Stimulated activated CD4-positive, alpha-beta T cell treated with anti-CD3 and anti-CD28 coated beads, Interleukin-4, amount 100 ng/mL, for 48 hours (primary cell): Measurements from ENCODE around the gene FNBP1L.

Source experiments
- DNase-seq, 2 donors: peaks; one replicate each; pipeline ENCODE4 v3.0.0-alpha.2; 2020; ENCODE audit warnings: low read depth in 2 of 2

FNBP1L gene

DNA sequence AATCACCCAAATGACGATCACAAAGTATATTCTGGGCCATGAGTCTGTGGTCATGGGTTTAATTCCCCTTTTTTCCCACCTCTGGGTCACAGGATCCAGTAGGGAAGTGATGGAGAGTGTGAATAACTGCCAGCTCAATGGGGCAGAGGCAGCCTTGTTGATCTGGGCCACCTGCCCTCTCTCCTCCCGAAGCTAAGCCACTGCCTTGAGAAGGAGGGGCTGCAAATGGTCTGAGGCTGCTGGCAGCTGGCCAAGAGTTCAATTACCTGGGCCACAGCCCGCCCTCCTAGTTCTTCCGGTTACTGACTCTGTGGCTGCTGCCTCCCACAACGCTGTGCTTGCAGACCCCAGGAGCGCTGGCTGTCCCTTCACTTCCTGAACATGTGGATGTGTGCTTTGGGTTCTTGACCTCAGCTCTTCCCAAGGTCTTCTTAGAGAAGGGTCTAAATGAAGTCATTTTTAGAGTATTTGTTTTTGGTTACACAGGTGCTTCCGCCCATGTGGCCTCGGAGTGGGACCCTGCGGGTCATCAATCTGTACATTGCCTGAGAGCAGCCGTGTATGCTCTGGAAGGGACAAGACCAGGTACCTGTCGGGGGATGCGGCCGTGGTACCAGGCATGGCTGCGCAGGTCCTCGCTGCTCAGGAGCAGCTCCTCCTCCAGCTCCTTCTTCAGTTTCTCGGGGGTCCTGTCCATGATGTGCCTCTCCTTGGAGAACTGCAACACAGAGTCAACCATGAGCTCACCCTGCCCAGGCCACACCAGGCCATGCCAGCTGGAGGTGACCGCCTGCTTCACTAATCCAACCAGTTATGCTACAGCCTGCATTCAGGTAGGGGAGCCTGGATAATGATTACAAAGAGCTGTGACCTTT lies 144.0 kb downstream of the FNBP1L start:
- no peak for DNase-seq

DNA sequence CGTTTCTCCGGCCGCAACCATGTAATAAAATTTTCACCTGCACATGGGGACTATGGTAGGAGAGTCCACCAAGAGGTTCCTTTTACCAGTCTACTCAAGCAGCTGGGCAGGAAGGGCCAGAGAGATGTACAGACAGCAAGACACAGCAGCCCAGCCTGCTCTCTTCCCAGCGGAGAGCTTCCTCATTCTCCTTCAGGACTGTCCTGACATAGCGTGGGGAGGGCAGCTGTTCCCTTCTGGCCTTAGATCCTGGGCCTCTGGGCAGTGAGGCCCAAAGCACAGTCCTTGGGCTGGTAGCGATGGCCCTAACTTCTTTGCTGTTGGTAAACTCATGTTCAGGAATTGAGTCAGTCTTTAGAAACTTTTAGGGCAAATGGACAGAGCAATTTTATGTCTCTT lies 144.6 kb downstream of the FNBP1L start:
- no peak for DNase-seq

DNA sequence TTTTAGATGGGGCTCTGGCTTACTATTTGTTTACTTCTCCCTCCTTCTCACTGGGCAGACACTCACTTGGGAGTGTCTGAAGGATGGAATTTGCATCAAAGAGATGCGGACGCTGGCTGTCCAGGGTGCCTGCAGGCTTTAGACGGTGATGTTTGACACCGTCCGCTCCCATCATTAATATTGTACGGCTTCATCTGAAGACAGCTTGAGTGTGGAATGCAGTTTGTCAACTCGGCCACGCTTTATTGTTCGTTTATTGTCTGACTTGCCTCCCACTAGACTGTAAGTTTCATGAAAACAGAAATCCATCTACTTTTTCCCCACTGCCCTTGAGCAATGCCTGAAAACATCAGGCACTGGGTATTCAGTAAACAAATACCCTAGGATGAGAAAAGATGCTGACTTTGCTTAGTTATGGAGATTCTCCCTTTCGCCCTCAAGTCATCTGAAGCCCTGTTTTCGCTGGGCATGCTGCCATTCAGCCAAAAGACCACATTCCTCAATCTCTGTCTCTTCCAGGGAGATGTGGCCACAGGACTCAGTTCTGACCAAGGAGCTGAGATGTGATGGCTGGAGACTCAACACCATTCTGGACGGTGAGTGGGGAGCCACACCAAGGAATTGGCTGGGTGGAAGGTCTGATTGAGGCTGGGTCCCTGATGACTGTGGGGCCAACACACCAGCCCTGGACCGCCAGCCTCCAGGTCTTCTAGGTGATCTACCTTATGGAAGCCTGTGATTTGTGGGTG lies 146.1 kb downstream of the FNBP1L start:
- DNase-seq = no peak

DNA sequence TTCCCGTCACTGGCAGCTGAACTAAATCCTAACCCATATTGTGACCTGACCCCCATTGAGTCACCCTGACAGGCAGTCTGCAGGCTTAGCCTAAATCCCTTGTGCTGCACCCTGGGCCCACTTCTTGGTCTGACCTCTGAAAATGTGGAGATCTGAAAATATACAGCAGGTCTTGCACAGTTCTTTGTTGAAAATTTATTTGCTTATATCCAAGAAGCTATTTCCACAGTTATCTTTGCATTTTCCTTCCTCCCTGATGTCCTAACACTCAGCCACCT lies 146.6 kb downstream of the FNBP1L start:
- no peak for DNase-seq

DNA sequence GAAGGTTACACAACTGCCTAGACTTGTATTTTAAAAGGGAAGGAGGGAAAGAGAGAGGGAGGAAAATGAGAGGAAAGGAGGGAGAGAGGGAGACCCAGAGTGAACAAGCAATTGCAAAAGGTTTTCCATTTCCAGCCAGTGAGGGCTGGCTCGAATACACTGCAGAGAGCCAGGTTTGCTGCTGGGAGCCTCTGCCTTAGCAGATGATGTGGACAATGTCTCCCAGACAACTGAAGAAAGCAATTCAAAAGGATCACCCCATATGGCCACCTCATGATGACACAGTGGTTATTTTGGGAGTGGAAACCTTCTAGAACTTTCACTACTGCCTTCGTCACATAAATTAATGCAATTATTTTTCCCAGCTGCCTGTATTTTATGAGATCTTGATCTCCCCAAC lies 147.3 kb downstream of the FNBP1L start:
- DNase-seq = no peak

DNA sequence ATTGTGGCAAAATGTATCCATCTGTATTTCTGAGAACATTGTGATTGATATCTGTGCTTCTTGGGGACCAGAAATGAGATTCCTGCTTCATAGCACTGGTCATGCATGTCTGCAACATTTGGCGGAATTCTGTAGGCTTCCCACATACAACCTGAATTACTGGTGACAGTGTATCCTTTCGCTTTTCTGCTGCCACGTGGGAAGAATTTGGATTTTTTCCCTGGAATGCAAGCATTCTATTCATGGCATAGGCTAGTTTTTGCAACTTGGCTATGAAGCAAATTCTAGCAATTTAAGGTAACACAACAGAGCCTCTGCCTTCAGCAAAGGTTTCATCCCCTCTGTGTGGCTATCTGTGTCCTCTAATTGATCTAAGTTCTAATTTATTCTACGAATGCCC lies 147.8 kb downstream of the FNBP1L start:
- DNase-seq = no peak

DNA sequence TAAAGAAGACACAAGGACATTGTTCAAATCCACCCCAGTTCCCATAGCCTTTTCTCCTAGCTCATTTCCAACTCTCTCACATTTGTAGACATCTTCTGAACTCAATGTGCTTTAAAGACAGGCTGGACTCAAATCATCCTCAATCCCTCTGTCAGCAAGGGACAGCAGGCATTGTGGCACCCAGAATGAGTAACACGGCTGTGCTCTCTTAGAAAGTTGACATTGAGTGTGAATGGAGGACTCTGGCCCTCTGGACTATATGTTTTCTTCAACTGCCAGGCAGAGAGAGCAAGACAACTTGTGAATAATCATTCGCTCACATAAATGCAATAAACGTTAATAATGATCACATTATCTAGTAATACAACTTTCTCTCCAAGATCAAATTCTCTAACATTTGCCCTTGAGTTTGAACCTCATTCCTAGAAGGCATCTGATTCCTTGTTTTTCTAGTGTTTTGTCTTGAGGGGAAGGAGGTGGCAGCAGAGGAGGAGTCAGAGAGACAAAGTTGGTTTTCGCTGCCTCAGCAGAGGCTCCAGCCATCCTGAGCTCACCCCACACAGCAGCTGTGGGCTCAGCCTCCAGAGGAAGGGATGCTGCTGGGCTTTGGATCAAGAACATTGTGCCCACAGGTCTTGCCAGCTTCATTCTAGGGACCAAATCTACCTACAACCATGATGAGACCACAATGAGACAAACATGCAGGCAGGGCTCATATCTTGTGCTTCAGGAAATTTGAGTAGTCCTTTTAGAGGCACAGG lies 148.6 kb downstream of the FNBP1L start:
- no peak for DNase-seq

DNA sequence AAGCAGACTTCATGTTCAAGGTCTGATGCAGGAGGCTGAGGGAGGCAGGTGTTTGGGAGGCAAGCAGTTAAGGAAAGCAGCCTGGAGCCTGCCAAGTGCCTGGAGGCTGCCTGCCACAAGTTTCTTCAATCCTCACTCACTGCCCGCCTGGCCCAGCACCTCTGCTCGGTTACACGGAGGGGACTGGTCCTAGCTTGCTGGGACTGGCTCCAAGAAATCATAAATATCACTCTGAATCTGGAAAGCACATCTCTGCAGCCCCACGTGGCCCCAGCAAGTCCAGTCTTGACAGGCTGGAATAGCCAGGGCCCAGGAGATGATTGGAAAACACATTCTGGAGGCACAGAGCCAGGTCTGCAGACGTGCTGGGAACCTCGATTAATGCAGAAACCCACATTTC lies 149.8 kb downstream of the FNBP1L start:
- DNase-seq = no peak

DNA sequence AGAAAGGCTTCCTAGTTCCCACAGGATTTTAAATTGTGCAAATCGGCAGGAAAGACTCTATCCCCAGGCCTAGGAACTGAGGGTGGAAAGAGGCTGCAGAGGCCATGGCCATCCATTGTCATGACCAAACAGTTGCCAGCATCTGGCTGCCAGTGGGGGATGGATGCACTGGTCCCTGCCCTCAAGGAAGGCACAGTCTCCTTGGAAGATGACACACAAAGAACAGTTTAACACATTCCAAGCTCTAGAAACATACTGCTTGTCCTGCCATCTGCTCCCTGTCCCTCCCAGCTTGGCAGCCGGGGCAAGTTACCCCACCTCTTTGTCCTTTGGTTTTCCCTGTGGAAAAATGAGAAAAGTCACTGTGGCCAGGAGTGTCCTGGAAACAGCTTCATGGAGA lies 150.5 kb downstream of the FNBP1L start:
- DNase-seq = no peak

DNA sequence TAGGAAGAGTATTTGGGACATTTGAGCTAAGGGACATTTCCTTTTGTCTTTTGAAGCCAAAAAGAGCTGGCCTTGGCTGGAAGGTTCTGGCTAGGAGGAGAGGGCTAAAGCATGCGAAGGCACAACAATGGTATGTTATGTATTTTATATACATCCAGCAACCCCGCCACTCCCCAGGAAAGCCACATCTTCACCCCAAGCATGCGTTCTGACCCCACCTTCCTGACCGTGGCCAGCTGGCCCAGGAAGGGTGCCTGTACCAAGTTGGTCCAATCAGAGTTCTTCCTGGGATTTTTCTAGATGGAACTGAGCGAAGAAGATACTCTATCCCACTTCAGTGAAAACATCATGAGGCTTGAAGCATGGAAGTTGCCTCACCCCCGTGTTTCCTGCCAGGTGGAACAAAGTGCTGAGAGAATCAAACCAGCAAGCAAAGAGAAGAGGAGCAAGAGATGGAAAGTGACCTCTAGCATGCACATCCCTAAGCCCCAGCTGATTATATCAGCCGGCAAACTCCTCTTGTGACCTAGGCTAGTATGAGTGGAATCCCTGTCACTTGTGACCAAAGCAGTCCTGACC lies 151.0 kb downstream of the FNBP1L start:
- DNase-seq = no peak

DNA sequence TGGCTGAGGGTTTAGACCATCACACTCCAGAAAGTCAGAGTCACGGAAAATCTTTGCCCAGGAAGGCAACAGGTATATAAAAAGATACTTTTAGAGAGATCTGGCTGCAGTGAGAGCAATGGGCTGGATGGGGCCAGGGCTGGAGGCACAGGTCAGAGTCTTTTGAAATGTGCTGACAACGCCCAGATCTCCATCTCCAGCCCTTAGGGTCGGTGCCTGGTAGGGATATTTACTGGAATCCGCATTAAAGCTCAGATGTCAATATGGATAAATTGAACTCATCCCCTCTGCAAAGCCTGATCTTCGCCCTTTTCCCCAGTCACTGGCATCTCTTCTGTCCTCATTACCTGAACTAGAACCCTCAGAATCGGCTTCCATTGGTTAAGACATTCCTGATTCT lies 151.6 kb downstream of the FNBP1L start:
- DNase-seq = no peak

DNA sequence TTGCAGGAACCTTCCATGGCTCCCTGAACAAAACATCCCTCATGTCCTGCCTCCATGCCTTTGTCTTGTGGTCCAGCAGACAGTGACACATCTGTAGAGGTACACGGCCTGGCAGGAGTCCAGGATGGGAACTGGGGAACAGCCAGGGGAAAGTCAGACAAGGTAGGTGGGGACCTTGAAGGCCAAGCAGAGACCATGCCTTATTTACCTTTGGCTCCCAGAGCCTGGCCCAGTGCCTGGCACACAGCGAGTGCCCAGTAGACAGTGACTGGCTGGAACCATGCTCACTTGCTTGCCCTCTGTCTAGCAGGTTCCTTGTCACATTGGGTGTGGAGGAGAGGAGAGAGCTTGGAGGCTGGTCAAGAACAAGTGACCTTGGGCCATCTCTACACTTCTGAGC lies 152.7 kb downstream of the FNBP1L start:
- no peak for DNase-seq

DNA sequence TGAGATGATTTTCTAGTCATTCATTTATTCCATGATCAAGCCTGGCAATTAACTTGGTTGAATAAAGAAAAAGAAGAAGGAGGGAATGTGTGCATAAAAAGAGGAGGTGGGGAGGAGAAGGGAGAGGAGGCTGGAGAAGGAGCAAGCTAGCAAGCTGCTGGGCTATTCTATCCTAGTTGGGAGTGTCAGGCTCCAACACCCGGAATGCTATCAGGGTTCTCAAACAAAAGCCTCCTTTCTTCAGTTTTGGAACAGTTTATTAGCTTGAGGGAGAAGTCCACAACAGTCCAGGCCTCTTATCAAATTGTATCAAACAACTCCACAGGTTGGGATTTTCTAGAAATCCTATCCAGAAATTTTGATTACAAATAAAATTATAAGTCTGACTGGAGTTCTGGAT lies 153.8 kb downstream of the FNBP1L start:
- no peak for DNase-seq

DNA sequence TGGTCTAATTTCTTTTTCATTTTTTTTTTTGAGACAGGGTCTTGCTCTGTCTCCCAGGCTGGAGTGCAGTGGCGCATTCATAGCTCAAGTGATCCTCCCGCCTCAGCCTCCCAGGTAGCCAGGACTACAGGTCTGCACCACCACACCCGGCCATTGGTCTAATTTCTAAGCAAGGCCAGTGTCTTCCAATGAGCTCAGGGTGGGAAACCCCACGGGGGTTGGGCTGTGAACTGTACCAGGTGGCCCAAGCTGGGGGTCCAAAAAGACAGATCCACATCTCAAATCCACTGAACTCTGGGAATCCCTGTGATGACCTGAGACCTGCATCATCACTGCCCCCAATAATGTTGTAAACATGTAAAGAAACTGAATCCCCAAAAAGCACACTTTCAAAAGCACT lies 154.2 kb downstream of the FNBP1L start:
- DNase-seq = no peak

DNA sequence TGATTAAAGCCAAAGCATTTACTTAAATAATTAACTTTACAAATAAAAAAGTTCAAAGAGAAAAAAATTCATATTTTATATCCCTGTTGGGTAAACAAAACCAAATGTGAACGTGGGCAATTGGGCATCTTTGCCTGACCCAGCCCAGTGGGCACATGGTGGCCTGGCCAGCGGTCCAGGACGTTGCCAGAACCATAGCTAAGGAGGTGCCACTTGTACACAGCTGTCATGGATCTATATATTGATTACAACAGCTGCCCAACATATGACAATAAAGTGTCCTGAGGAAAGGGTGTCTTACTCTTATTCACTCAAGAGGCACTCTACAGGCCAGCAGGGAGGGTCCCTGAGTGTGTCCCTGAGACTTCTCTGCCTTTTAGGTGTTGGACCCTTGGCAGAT lies 155.2 kb downstream of the FNBP1L start:
- no peak for DNase-seq

DNA sequence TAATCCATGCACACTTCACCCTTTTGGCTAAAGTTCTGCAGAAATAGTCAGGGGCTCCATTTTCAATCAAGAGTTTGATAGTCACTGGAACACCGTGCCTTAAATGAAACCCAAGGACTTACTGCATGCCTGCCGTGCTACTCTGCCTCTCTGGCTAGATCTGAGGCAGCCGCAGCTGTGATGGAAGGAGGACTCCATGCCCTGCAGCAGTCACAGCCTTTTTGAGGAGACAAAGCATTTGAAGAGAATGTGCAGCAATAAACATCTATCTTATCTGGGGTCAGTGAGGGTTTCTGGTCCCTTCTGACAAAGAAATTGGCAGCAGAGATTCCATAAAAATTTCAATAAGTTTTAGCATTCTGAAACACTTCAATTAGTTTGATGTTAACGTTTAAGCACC lies 155.7 kb downstream of the FNBP1L start:
- no peak for DNase-seq
